ENCODE results near the gene CHCHD6.
A peak's percentile ranks its signal among the peaks of the same experiment; 100 is the strongest.

The CHCHD6 gene

GRCh38 chr3:126961791-126962461, 257.9 kb downstream of the CHCHD6 start:
- DNase-seq: no peak

GRCh38 chr3:126962756-126963155, 258.7 kb downstream of the CHCHD6 start:
- DNase-seq: no peak

DNA sequence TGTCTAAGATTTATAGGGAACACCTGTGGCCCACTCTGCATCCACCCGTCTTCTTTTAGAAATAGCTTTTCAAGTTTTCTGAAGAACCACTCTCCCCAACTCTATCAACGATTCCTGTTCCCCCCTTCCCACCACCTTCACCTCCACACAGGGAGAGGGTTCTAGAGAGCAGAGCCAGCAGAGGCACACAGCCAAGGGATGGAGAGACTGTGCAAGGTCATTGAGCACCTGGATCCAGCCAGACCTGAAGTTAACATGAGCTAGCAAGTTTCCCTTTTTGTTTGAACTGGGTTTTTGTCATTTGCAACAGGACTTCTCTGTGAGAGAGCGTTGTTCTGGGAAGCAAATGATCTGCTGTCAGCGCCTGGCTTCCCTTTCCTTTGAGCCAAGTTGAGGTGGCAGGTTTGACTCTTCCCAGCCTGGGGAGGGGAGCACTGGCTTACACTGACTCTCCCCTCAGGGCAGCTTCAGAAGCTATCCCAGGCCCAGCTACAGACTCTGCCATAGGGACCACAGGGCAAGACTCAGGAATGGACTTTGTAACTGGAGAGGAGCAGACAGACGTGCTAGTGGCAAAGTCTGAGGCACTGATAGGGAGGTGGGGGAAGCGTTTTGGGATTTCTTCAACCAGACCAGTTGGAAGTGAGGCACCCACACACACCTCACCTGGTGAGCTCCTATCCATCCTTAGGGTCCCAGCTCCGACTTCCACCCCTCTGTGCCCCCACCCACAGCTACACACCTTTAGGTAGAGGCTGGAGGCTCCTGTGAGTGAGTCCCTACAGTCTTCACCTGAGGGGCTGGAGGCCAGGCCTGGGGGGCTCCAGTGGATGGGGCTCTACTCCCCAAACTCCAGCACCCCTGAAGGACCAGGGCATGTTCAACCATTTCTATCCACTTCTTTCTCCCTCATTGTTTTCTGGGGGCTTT, 259.5 kb downstream of the CHCHD6 start:
- no peak for DNase-seq

- no peak for DNase-seq
Observed at GRCh38 chr3:126964261-126964660, 260.2 kb downstream of the CHCHD6 start.

GRCh38 chr3:126964950-126965349, 260.9 kb downstream of the CHCHD6 start:
- no peak for DNase-seq

- no peak for DNase-seq
Observed at GRCh38 chr3:126965526-126966080, 261.6 kb downstream of the CHCHD6 start.

GRCh38 chr3:126967386-126967785, 263.3 kb downstream of the CHCHD6 start:
- no peak for DNase-seq

DNA sequence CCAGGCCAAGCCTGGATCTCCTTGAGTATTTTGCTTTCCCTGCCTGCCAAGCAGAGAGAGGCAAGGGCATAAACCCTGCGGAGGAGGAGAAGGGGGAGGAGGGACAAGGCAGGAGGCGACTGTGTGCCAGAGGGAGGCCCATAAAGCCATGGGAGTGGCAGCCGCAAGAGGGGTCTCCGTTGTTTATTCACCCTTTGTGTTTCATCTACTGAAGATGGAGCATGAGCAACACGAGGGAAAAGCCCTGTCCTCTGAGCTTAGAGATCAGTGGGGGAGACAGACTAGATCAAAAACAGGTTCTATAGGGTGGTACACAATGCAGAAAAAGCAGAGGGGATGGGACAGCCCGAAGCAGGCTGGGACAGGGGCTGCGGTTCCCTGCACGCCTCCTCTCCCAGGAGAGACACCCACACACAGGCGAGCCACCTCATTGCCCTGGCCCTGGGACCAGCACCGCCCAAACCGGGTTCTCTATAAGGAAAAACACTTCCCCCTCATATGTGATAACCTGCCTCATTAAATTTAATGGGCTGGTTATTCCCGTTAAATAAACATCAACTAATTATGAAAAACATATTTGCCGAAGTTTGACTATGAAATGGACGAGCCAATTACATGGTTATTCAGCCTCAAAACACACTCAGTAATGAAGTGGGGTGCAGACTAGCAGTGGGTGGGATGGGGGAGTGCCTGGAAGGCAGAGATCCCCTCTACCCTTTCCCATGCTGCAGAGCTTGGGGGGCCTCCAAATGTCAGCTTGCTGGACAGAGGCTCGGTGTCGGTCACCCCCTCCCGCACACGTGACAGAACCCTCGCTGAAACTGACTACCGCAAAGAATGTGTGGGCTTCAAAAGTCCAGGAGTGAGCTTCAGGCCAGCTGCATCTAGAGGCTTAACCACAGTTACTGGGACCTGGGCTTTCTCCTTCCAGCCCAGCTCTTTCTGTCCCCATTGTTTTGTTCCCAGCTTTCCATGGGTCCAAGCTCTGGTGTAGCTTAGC, 264.7 kb downstream of the CHCHD6 start:
- DNase-seq: no peak

DNA sequence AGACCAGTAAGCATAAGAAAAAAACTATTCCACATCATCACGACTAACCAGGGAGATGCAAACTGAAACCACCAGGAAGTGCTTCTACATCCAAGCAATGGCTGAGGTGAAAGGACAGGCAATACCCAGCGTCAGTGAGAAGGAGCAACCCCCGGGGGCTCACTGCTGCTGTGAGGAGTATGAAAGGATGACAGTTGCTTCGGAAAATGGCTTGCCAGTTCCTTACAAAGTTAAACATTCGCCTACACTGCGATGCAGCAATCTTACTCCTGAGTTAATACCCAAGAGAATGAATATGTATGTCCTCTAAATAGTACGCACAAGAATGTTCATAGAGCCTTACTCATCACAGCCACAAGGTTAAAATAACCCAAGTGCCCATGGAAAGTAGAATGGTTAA, 265.5 kb downstream of the CHCHD6 start:
- DNase-seq: peak; percentile 42

DNA sequence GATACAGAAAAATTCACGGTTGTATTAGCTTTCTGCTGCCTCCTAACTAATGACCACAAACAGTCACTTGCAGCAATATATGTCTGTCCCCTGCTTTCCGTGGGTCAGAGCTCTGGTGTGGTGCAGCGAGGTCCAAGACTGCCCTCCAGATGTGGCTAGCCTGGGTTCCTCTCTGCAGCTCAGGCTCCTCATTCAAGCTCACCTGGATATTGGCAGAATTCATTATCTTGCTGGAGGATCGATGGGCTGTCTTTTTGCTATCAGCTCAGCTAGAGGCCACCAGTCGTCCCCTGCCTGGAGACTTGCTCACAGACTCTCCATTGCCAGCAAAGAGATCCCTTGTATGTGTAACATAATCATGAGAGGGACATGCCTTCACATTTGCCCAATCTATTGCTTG, 266.1 kb downstream of the CHCHD6 start:
- DNase-seq: no peak

DNA sequence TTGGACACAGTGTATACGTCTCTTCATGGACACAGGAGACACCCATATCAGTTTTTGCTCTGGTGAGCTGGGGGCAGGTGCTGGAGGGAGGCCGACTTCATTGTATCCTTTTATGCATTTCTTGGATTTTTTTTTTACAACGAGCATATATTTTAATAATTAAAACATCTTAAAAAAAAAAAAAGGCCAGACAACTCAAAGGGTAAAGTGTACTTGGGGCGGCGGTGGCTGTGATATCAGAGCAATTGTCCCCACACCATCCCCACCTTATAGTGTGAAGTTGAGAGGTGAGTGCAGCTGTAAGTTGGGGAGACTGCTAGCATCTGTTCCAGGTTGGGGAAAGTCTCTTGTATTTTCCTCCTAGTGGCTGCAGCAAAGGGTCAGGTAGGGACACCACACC, 266.9 kb downstream of the CHCHD6 start:
- no peak for DNase-seq

- no peak for DNase-seq
Observed at GRCh38 chr3:126971891-126972351, 267.9 kb downstream of the CHCHD6 start.

DNA sequence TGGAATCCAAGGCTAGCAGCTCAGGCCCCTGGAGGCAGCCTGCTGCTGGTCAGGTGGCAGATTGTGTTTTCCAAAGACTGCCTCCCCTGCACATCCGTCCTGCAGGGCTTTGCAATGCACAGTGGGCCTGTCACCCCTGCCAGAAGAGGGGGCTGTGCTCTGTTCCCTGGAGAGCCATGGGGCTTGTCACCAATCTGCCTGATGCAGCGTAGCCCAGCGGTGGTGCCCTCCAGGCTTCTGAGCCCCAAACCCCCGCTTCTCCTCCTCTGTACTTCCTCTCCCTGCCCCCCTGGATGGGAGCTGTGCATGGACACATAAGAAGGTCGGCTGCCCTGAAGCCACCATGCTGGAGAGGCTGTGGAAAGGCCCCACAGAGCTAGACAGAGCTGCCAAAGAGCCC, 268.8 kb downstream of the CHCHD6 start:
- DNase-seq: no peak

GRCh38 chr3:126973814-126974213, 269.8 kb downstream of the CHCHD6 start:
- DNase-seq: no peak

DNA sequence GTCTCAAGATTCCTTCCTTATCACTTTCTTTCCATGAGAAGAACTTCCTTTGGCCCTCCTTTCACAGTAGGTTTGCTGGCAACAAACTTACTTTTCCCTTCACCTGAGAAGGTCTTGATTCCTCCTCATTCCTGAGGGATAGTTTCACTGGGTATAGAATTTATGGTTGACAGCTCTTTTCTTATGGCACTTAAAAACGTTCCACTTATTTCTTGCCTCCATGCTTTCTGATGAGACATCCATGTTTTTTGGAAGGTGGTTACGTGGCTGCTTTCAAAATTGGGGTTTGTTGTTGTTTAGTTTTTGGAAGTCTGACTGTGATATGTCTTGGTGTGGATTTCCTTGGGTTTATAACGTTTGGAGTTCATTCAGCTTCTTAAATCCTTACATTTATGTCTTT, 270.7 kb downstream of the CHCHD6 start:
- DNase-seq: no peak

DNA sequence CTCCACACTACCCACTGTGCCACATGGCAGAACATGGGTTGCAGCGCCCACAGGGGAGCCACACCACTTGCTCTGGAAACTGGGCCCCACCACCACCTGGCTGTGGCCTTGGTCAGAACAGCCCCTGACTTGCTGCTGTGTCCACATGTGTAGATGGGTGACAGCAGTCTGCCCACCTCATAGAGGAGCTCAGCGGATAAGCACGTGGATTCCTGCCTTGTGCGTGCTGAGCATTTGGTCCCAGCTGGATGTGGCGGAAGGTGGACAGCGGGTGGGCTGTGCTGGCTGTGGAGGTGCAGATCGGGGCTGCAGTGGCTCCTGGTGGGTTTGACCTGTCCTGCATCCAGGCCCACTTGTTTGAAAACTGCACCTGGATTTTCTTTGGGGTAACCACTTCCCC, 272.9 kb downstream of the CHCHD6 start:
- no peak for DNase-seq

GRCh38 chr3:126977821-126978220, 273.8 kb downstream of the CHCHD6 start:
- DNase-seq: no peak

GRCh38 chr3:126978291-126978690, 274.3 kb downstream of the CHCHD6 start:
- no peak for DNase-seq

DNA sequence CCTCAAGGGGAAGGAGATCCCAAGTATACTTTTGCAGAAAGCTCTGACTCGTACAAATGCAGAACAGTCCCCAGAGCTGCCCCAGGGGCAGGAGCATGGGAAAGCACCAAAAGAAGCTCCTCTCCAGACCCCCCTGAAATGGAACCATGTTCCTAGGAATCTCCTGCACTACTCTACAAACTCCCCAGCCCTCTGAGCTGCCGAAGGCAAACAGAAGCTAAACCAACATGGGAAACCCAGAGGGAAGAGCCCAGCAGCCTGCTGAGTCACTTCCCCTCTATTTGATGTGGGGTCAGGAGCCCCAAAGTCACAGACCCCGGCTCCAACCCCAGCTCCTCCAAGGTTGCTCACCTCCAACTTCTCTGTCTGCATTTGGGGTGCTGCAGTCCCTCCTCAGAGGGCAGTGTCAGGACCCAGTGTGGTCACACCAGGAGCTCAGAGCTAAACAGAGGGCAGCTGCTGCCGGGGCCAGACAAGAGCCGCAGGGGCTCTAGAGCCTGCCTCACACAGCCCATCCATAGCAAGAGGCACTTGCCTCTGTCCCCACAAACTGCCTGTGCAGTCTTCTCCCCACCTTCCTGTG, 275.1 kb downstream of the CHCHD6 start:
- no peak for DNase-seq

- DNase-seq: no peak
Observed at GRCh38 chr3:126980266-126980811, 276.3 kb downstream of the CHCHD6 start.

DNA sequence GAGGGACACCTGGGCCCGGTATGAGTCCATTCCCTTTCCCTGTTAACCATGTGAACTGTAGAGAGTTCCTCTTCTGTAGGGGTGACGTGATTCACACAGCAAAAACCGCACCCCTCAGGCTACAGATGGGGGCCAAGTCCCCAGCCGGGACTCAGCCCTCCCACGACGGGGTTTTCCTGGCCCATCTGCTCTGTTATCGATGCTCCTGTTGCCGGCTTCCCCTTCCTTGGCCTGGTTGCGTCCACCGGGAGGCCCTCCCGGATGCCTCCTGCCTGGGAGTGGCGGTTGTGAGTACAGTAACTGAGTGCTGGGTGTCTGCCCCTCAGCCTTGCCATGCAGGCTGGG, 278.1 kb downstream of the CHCHD6 start:
- DNase-seq: no peak

Data from fibroblast of skin of back (primary cell).